ENCODE results near the gene BGN.
A peak's percentile ranks its signal among the peaks of the same experiment; 100 is the strongest.

Gene BGN

DNA sequence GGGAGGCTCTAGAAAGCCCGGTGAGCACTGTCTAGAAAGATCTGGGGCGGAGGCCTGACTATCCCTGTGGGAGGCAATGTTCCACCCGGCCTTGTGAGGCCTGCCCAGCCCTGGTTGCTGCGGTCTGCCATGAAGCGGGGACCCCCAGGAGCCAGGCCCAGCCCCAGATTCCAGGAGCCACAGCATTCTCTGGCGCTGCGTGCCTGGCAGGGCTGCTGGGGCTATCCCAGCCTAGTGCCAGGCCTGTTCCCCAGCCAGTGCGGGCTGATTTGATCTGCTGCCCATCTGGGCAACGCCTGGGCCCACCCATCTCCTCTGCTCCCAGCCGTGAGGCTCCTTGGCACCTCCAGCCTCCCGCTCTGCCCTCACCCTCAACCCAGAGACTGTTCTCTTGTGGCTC is 42.3 kb downstream of the BGN start:
- TF ChIP-seq CTCF (IDR thresholded peaks at IDR 0.05; ENCODE audit: insufficient read depth, low read depth, low read length, missing control alignments), result no peak
- DNase-seq (ENCODE audit: low read depth), result no peak
- no peak overlapping the region for H3K4me3 ChIP-seq (ENCODE audit: low read depth, low read length)

DNA sequence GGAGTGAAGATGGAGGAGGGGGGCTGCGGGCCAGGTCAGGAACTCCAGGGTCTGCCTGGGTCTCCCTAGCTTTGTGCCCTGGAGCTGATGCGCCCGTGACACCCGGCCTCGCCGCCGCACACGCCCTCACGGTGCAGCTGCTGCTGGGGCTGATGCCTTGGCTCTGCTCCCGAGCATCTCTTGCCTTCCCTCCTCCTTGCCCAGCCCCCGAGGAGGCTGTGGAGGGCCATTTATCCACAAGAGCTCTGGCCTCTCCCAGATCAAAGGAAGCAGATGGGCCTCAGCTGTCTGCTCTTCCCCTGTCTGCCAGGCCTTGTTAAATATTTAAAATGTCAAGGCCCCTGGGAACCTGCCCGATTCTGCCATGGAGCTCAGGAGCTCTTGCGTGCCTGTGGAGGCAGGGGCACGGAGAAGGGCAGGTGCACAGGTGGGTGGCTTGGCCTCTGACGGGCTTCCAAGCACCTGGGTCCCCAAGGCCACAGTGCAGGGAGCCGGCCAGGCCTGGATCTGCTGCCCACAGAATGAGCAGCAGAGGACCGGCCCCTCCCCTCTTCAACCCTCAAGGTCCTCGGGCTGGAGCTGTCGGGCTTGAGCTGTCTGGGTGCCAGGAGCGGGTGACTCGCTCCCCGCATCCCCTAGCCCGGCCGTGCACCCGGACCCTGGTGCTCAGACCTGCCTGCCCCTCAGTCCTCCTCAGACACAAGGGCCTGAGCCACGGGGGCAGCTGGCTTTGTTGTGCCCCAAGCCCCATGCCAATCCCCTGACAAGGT is 42.9 kb downstream of the BGN start:
- no peak for TF ChIP-seq CTCF (IDR thresholded peaks at IDR 0.05; ENCODE audit: insufficient read depth, low read depth, low read length, missing control alignments)
- no peak for DNase-seq (ENCODE audit: low read depth)
- no peak overlapping the region for H3K4me3 ChIP-seq (ENCODE audit: low read depth, low read length)

GRCh38 chrX:153538424-153538823 is 43.6 kb downstream of the BGN start:
- TF ChIP-seq CTCF (IDR thresholded peaks at IDR 0.05; ENCODE audit: insufficient read depth, low read depth, low read length, missing control alignments), result no peak
- DNase-seq (ENCODE audit: low read depth), result no peak
- H3K4me3 ChIP-seq (ENCODE audit: low read depth, low read length), result no peak overlapping the region

- peak; percentile 75 for TF ChIP-seq CTCF (IDR thresholded peaks at IDR 0.05; ENCODE audit: insufficient read depth, low read depth, low read length, missing control alignments)
- no peak overlapping the region for H3K4me3 ChIP-seq (ENCODE audit: low read depth, low read length)
- DNase-seq (ENCODE audit: low read depth), result peak; percentile 54
Measured at GRCh38 chrX:153539171-153539978, 44.6 kb downstream of the BGN start.

GRCh38 chrX:153539979-153540358 is 45.2 kb downstream of the BGN start:
- no peak overlapping the region for H3K4me3 ChIP-seq (ENCODE audit: low read depth, low read length)
- no peak for DNase-seq (ENCODE audit: low read depth)
- no peak for TF ChIP-seq CTCF (IDR thresholded peaks at IDR 0.05; ENCODE audit: insufficient read depth, low read depth, low read length, missing control alignments)

DNA sequence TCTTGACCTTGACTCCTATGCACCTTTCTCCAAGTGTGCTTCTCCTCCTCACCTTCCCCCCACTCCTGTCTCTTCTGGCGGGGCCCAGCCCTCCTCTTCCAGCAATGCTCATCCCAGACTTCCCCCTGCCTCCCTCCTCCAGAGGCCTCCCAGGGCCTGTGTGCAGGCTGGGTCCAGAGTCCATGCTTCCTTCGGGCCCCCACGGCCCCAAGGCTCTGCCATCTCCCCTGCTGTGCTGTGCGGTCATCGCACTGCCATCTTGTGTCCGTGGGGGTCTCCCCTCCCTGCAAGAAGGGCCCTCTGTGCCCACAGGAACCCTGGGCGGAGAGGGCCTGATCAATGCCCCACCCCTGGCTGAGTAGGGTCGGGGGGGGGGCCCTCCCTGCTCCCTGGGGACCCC is 49.9 kb downstream of the BGN start:
- no peak for DNase-seq (ENCODE audit: low read depth)
- H3K4me3 ChIP-seq (ENCODE audit: low read depth, low read length), result no peak overlapping the region
- no peak for TF ChIP-seq CTCF (IDR thresholded peaks at IDR 0.05; ENCODE audit: insufficient read depth, low read depth, low read length, missing control alignments)

Measured in GM12865 (cell line).